HFF-Myc (cell line): ENCODE data around the gene THEMIS2.

Source experiments
- DNase-seq: peaks from one replicate; pipeline ENCODE4 v3.0.0-alpha.2; 2011; ENCODE audit warnings: low read depth; ENCODE audit errors: extremely low read depth
- H3K4me3 ChIP-seq: replicated peaks from 2 replicates; pipeline ENCODE4 v1.5.1; 2011; ENCODE audit warnings: low read depth, mild to moderate bottlenecking, control low read depth, low read length
- CTCF ChIP-seq: IDR thresholded peaks from 2 replicates; pipeline ENCODE4 v1.5.1; 2012; ENCODE audit warnings: mild to moderate bottlenecking, low read depth, low read length, control low read depth; ENCODE audit errors: missing control alignments

THEMIS2 gene

GRCh38 chr1:27882543-27882903 lies 10.2 kb downstream of the THEMIS2 start:
- TF ChIP-seq CTCF = no peak
- DNase-seq = no peak
- no peak overlapping the region for H3K4me3 ChIP-seq

DNA sequence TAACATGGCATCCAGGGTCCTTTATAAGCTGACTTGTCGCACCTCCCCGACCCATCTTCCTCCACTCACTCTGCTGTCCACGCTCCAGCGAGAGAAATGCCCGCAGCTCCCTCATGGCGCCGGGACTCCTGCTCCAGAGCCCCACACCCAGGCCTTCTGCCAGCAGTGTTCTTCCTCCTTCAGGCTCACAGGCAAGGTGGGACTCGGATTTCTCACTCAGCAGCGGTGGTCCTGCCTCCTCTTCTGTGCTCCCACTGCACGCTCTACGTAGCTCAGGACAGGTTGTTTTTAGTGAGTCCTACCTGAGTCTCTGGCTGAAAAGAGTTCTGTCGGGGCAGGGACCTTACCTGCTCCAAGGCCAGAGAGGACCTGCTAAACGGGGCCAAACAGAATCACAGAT lies 11.2 kb downstream of the THEMIS2 start:
- no peak overlapping the region for H3K4me3 ChIP-seq
- no peak for DNase-seq
- no peak for TF ChIP-seq CTCF

DNA sequence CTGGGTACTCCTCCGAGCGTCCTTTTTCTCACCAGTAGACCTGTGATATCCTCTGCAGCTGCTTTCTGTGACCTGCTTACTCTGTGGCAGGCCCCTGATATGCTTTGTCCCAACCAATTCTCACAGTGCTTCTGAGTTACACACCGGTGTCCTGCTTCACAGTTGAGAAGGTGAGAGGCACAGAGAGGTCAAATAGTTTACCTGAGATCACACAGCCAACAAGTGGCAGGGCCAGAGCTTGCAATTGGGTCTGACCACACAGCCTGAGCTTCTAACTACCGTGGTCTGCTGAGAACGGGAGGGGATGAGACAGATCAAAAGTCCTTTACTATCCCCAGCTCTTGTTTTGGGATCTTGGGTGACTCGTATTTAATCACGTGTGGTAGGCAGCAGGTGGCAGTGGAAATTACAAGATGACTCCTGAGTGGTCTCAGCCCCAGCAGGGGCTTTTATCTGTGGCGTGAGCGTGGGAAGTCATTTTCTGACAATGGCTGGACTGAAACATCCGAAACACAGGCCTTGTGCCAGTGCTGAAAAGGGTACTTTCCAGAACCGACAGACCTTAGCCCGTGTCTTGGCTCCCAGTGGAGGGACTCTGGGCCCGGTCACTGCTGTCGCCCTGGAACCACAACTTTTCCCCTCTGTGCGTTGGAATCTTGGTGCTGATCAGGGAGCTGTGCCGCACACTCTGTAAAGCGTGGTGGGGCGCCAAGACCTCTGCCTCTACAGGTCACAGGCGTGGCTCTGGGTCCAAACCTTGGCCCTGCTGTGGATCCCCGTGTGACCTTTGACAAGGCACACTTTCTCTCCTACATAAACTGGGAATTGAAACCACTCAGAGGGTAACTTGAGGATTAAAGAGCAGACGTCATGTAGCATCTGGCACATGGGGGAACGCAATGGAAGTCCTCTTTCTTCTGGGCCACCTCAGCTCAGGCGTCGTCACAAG lies 11.9 kb downstream of the THEMIS2 start:
- no peak for TF ChIP-seq CTCF
- H3K4me3 ChIP-seq = no peak overlapping the region
- DNase-seq = no peak

- no peak overlapping the region for H3K4me3 ChIP-seq
These were observed 12.8 kb downstream of the THEMIS2 start for GRCh38 chr1:27885114-27885528.

GRCh38 chr1:27885621-27886352 lies 13.4 kb downstream of the THEMIS2 start:
- no peak overlapping the region for H3K4me3 ChIP-seq
- no peak for DNase-seq
- TF ChIP-seq CTCF = no peak

More at GRCh38 chr1:27885114-27885528, 12.8 kb downstream of the THEMIS2 start:
- DNase-seq = no peak
- no peak for TF ChIP-seq CTCF

GRCh38 chr1:27886353-27886679 lies 14.0 kb downstream of the THEMIS2 start:
- no peak overlapping the region for H3K4me3 ChIP-seq
- no peak for DNase-seq
- TF ChIP-seq CTCF = no peak
